Esophagus muscularis mucosa (tissue), 4 donors: ENCODE measurements around the gene ULK3. TPM values are rescaled to one million over a fixed set of nuclear protein-coding genes. Genes with fewer than 3 reads are reported as not detected.

Experiments used
- DNase-seq: peaks from one replicate; pipeline ENCODE4 v3.0.0-alpha.2; 2017; ENCODE audit errors: extremely low spot score
- H3K27ac ChIP-seq, 4 donors: fragments of 200-600 bp; sonication (generic); replicated peaks in 1 of 4; 1 replicate in 3 of 4; 2 replicates in 1 of 4; pipeline ENCODE4 v1.5.1; 2016 to 2019; ENCODE audit warnings: mild to moderate bottlenecking in 1 of 4
- H3K27me3 ChIP-seq, 4 donors: fragments of 200-600 bp; sonication (generic); one replicate each; pipeline versions ENCODE4 v1.5.1 to v1.6.0; 2016 to 2019
- H3K36me3 ChIP-seq, 4 donors: fragments of 200-600 bp; sonication (generic); one replicate each; pipeline ENCODE4 v1.5.1; 2016 to 2019
- H3K4me1 ChIP-seq, 4 donors: fragments of 200-600 bp; sonication (generic); one replicate each; pipeline ENCODE4 v1.5.1; 2016 to 2019
- H3K4me3 ChIP-seq, 4 donors: fragments of 200-600 bp; sonication (generic); 1 replicate in 2 of 4; 2 replicates in 2 of 4; pipeline ENCODE4 v1.5.1; 2016 to 2019; ENCODE audit warnings: mild to moderate bottlenecking in 4 of 4, moderate library complexity in 1 of 4
- H3K9me3 ChIP-seq, 4 donors: fragments of 200-600 bp; sonication (generic); 1 replicate in 3 of 4; 2 replicates in 1 of 4; pipeline ENCODE4 v1.5.1; 2016 to 2019
- EP300 ChIP-seq: sonication (generic); formaldehyde crosslinking; IDR thresholded peaks from one replicate; pipeline ENCODE4 v1.6.1; 2017; ENCODE audit warnings: antibody characterized with exemption
- POLR2A ChIP-seq: fragments of 450-650 bp; IDR thresholded peaks from one replicate; pipeline ENCODE4 v1.6.1; 2017; ENCODE audit warnings: antibody characterized with exemption, moderate library complexity, mild to moderate bottlenecking, low read depth
- POLR2AphosphoS5 ChIP-seq, 2 donors: sonication (generic); formaldehyde crosslinking; IDR thresholded peaks; one replicate each; pipeline ENCODE4 v1.6.1; 2017; ENCODE audit warnings: antibody characterized with exemption in 2 of 2
- WGBS: methylation state at CpG from one replicate; pipeline ENCODE4 v1.1.5; 2018; 5-methylcytosine and 5-hydroxymethylcytosine counted together
- intact Hi-C: fragments of 100-400 bp; cut with DNase I; formaldehyde crosslinking; loops from one replicate; pipeline ENCODE4 v1.15.1; 2023
- total RNA-seq, 4 donors: library from RNA; depleted of rRNA; stranded (reverse); fragments of >200 nt; gene quantifications; one replicate each; pipeline versions ENCODE4 v1.1.0 to v1.2.1, GENCODE V29; 2016
- TF ChIP-seq, protein P1 (sequence below), 3 experiments: fragments of 200-600 bp in 2 of 3; fragments of 450-650 bp in 1 of 3; sonication (generic) in 2 of 3; IDR thresholded peaks; one replicate each; pipeline ENCODE4 v1.5.1; 2017 to 2019; ENCODE audit warnings: antibody characterized with exemption in 3 of 3, mild to moderate bottlenecking in 2 of 3, moderate library complexity in 1 of 3

Gene ULK3
- total RNA-seq, 4 donors from 2014 or later, result 24.5 to 49.2 (median 35.4) TPM

DNA sequence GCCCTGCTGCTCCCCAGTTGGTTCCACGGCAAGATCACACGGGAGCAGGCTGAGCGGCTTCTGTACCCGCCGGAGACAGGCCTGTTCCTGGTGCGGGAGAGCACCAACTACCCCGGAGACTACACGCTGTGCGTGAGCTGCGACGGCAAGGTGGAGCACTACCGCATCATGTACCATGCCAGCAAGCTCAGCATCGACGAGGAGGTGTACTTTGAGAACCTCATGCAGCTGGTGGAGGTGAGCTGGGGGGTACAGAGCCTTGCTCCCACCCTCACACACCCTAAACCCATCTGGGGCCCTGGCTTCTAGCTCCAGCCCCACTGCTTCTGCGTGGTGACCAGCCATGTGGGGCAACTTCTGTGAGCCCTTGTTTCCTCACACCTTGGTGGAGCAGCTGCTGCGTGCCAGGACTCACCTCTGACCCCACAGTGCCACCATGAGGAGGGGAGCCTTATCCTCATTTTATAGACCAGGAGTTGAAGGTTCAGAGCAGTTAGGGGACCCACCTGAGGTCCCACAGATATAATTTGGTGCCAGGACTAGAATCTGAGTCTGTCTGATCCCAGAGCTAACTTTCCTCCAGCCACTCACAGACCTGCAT is 43.6 kb downstream of the ULK3 start:
- no peaks in the 10 kb centered on the region for H3K27me3 ChIP-seq
- TF ChIP-seq POLR2AphosphoS5 (IDR thresholded peaks at IDR 0.05) (no peak), POLR2A (no peak), EP300 (no peak)
- TF ChIP-seq, protein P1, sequence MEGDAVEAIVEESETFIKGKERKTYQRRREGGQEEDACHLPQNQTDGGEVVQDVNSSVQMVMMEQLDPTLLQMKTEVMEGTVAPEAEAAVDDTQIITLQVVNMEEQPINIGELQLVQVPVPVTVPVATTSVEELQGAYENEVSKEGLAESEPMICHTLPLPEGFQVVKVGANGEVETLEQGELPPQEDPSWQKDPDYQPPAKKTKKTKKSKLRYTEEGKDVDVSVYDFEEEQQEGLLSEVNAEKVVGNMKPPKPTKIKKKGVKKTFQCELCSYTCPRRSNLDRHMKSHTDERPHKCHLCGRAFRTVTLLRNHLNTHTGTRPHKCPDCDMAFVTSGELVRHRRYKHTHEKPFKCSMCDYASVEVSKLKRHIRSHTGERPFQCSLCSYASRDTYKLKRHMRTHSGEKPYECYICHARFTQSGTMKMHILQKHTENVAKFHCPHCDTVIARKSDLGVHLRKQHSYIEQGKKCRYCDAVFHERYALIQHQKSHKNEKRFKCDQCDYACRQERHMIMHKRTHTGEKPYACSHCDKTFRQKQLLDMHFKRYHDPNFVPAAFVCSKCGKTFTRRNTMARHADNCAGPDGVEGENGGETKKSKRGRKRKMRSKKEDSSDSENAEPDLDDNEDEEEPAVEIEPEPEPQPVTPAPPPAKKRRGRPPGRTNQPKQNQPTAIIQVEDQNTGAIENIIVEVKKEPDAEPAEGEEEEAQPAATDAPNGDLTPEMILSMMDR (IDR thresholded peaks at IDR 0.05), result no peak
- no peaks in the 10 kb centered on the region for H3K9me3 ChIP-seq
- intact Hi-C loops, result no loop called here
- H3K27ac ChIP-seq, result no peak overlapping the region
- peaks cover 11 to 24% (median 19%) of the 10 kb centered on the region in 4 donors for H3K4me1 ChIP-seq
- peaks cover 11 to 64% (median 57%) of the 10 kb centered on the region in 4 donors for H3K36me3 ChIP-seq
- no peak overlapping the region for H3K4me3 ChIP-seq
- DNase-seq, result no peak
- 91% methylated on average over 14 of the region's 16 CpGs for WGBS

DNA sequence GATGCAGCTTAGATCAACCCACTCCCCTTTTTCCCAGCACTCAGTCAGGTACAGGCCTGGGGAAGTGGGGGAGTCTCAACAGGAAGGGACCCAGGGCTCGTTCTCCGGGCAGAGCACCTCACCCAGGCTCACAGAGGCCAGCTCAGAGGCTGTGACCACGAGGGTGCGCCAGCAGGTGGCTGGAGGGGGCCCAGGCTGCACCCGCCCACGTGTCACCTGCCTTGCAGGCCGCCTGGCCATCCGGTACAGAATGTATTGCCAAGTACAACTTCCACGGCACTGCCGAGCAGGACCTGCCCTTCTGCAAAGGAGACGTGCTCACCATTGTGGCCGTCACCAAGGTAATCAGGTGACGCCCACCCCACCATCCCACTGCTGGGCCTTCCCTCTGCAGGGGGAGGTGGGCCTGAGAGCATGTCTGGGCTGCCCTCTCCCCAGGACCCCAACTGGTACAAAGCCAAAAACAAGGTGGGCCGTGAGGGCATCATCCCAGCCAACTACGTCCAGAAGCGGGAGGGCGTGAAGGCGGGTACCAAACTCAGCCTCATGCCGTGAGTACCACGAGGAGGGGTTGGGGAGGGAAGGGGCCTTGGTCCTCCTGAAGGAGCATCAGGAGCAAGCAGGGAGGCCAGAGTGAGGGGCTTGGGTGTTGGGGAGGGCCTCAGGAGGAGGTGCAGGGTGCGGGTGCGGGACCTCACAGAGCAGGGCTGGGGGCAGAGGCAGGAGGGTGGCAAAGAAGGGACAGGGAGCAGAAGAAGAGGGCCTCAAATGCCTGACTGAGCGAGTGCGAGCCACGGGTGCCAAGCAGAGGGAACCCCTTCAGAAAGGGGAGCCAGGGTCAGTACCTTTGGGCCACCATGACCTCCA is 44.3 kb downstream of the ULK3 start:
- no peak overlapping the region for H3K4me3 ChIP-seq
- 87% methylated on average over 12 of the region's 25 CpGs for WGBS
- intact Hi-C loops, result no loop called here
- no peak for DNase-seq
- no peaks in the 10 kb centered on the region for H3K9me3 ChIP-seq
- TF ChIP-seq POLR2AphosphoS5 (IDR thresholded peaks at IDR 0.05) (no peak), EP300 (no peak), POLR2A (no peak)
- TF ChIP-seq, protein P1 (IDR thresholded peaks at IDR 0.05), result no peak
- no peaks in the 10 kb centered on the region for H3K27me3 ChIP-seq
- peaks cover 11 to 56% (median 51%) of the 10 kb centered on the region in 4 donors for H3K36me3 ChIP-seq
- no peak overlapping the region for H3K27ac ChIP-seq
- H3K4me1 ChIP-seq, result peaks cover 11 to 27% (median 22%) of the 10 kb centered on the region in 4 donors

DNA sequence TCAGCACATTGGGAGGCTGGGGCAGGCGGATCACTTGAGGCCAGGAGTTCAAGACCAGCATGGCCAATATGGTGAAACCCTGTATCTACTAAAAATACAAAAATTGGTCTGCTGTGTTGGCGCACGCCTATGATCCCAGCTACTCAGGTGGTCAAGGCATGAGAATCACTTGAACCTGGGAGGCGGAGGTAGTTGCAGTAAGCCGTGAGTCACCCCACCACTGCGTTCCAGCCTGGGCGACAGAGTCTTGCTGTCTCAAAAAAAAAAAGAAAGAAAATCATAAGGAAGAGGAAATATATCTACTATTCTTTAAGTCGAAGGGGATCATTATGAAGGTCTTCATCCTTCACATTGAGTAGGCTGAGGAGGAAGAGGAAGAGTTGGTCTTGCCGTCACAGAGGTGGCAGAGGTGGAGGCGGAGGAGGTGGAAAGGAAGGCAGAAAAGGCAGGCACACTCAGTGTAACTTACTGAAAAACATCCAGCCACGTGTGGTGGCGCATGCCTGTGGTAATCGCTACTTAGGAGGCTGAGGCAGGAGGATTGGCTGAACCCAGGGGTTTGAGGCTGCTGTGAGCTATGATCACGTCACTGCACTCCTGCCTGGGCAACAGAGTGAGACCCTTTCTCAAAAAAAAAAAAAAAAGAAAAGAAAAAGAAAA is 46.9 kb downstream of the ULK3 start:
- Histone ChIP-seq H3K36me3 (peaks cover 0 to 31% (median 26%) of the 10 kb centered on the region in 4 donors), H3K27me3 (no peaks in the 10 kb centered on the region), H3K27ac (no peak overlapping the region), H3K9me3 (no peaks in the 10 kb centered on the region), H3K4me1 (peaks cover 30 to 50% (median 45%) of the 10 kb centered on the region in 4 donors), H3K4me3 (no peak overlapping the region)
- 89% methylated on average over 14 of the region's 14 CpGs for WGBS
- DNase-seq, result no peak
- intact Hi-C loops, result loop anchor here (2.0 kb wide), 1 partner anchor 23 kb away; no protein-coding TSS in a partner anchor
- no peak for TF ChIP-seq POLR2A
- TF ChIP-seq, protein P1 (IDR thresholded peaks at IDR 0.05), result no peak
- TF ChIP-seq EP300, result no peak
- no peak for TF ChIP-seq POLR2AphosphoS5 (IDR thresholded peaks at IDR 0.05)

DNA sequence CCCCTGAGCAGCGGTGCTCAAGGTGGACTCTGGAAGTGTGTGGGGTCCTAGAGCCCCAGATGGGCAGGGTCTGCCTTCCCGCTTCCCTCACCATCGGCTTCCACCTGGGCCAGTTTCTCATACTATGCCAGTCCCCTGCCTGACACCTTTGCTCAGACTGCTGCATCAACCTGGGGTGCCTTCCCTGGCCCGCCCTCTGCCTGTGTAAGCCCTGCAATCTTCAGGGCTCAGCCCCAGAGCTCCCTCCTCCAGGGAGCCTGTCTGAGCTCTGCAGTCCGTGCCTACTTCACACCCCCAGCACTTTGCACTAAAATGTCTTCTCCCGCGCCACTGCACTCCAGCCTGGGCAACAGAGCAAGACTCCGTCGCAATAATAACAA is 48.0 kb downstream of the ULK3 start:
- no peak for DNase-seq
- TF ChIP-seq EP300 (no peak), POLR2A (no peak), POLR2AphosphoS5 (IDR thresholded peaks at IDR 0.05) (no peak)
- TF ChIP-seq, protein P1 (IDR thresholded peaks at IDR 0.05), result no peak
- Histone ChIP-seq H3K4me1 (peaks cover 33 to 55% (median 50%) of the 10 kb centered on the region in 4 donors), H3K4me3 (no peak overlapping the region), H3K27me3 (no peaks in the 10 kb centered on the region), H3K36me3 (peaks cover 0 to 22% (median 16%) of the 10 kb centered on the region in 4 donors), H3K9me3 (no peaks in the 10 kb centered on the region), H3K27ac (no peak overlapping the region)
- intact Hi-C loops, result loop anchor here (2.0 kb wide), 1 partner anchor 22 kb away; no protein-coding TSS in a partner anchor
- WGBS, result 92% methylated on average over 9 of the region's 9 CpGs
